Stimulated activated CD8-positive, alpha-beta memory T cell treated with anti-CD3 and anti-CD28 coated beads, Interleukin-4, amount 100 ng/mL, for 4 hours (primary cell): Measurements from ENCODE around the gene EARS2.
"Not testable (repeated sequence)": the region's sequence is repeated elsewhere in the genome, so short reads cannot be mapped to it uniquely, and the experiment has no call there.

Experiments
- DNase-seq, 2 donors: peaks; one replicate each; pipeline ENCODE4 v3.0.0-alpha.2; 2020; ENCODE audit warnings: low read depth in 2 of 2, low spot score in 1 of 2

EARS2 gene

DNA sequence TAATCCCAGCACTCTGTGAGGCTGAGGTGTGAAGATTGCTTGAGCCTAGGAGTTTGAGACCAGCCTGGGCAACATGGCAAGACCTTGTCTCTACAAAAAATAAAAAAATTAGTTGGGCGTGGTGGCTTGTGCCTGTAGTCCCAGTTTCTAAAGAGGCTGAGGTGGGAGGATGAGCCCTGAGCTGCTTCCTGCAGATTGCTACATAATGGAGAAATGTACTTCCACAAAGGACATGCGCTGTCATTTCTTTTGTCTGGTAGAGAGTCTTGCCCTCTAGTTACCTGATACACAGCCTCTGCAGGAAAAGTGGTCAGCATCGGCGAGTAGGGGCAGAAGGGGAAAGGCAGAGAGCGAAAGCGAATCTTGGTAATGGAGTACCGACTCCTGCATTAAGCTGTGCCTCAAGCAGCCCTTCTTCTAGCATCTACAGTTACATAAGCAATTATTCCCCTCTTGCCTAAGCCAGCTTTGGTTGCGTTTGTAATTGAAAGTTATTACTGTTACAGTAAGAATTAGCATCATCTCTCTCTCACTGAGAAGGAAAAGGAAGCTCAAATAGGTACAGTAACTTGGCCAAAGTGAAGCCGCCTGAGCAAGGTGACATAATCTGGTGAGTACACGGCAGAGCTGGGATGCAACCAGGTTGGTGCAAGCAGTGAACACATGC, 28.4 kb downstream of the EARS2 start:
- DNase-seq: no peak

- no peak for DNase-seq
These were observed 29.0 kb downstream of the EARS2 start for GRCh38 chr16:23527961-23528643.

DNA sequence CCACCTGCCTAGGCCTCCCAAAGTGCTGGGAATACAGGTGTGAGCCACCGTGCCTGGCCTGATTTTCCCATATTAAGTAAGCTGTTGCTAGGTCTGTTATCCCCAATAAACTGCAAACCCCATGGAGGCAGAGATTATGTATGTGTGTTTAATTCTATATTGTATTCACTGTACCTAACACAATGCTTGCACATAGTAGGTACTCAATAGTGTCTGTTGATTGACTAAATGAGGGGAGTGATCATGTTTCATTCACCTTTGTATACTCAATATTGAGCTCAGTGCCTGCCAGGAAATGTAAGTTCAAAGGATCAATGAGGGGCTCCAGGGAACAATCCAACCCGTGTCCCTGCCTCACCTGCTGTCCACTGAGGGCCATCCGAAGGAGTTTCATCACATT, 32.3 kb downstream of the EARS2 start:
- no peak for DNase-seq

GRCh38 chr16:23523876-23524385, 33.2 kb downstream of the EARS2 start:
- DNase-seq: no peak

GRCh38 chr16:23523321-23523720, 33.8 kb downstream of the EARS2 start:
- no peak for DNase-seq

DNA sequence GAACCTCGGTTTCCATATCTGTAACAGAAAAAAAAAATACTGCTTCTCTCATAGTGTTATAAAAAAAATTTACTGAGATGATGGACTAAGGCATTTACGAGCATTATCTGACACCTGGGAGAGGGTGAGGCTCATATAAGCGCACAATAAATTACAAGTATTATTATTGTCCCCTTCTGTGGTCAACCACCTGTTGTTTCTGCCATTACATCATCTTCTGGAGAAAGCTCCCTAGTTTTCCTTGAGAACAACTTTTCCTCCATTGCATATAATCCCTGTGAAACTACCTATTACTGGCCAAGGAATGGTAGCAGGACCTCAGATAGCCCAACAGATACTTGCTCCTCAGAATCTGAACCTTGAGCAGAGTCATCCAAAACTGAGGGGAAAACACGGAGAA, 35.2 kb downstream of the EARS2 start:
- DNase-seq: no peak

DNA sequence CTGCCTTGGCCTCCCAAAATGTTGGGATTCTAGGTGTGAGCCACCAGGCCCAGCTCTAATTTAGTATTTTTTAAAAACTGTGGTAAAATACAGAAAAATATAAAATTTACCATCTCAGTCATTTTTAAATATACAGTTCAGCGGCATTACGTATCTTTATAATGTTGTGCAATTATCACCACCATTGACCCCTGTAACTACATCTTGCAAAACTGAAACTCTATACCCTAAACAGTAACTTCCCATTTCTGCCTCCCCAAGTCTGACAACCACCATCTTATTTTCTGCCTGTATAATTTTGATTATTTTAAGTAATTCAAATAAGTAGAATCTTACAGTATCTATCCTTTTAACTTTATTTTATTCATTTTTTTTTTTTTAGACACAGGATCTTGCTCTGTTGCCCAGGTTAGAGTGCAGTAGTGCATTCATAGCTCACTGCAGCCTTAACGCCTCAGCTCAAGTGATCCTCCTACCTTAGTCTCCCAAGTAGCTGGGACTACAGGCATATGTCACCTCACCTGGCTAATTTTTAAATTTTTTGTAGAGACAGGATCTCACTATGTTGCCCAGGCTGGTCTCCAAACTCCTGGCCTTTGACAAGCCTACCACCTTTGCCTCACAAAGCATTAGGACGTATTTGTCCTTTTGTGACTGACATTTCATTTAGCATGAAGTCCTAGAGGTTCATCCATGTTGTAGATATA, 36.0 kb downstream of the EARS2 start:
- no peak for DNase-seq

DNA sequence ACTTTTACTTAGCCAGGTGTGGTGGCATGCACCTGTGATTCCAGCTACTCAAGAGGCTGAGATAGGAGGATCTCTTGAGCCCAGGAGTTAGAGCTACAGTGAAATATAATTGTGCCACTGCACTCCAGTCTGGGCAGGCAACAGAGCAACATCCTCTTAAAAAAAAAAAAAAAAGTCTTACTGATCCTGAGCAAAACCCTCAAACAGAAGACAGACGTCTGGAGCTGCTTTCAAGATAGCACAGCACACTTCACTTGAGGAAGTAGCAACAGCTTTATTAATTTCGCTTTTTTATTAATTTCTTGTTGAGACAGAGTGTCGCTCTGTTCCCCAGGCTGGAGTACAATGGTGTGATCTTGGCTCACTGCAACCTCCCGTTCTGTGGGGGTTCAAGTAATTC, 36.6 kb downstream of the EARS2 start:
- no peak for DNase-seq

GRCh38 chr16:23519282-23519681, 37.9 kb downstream of the EARS2 start:
- DNase-seq: no peak

GRCh38 chr16:23518435-23518891, 38.7 kb downstream of the EARS2 start:
- no peak for DNase-seq

DNA sequence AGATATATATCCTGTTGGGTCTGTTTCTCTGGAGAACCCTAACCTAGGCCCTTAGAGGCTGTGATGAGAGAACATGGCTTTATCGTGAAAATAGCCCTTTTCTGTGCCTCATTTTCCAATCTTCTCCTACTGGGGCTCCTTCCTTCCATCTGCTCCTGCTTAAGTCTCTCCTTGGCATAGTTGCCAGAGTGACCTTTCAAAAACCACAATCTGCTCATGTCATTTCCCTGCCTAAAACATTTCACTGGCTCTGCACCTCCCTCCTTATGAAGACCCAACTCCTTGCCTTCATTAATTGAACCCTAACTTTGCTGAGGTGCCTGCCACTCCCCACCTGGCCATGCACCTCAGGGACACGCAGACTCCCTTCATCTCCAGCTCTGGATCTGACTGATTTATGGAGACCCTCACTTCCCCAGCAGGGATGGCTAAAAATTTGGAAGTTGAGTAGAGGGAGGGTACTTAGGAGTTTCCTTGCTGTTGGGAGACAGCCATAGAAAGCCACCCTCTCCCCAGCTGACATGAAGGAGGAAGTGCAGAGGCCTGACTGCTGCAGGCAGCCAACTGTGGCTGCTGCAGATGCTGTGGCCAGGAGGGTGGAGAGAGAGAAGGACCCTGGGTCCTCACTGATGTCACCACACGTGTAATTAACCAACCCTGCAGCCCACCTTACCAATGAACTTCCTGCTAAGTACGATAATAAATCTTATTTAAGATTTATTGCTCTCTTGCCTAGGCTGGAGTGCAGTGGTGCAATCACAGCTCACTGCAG, 40.6 kb downstream of the EARS2 start:
- no peak for DNase-seq

GRCh38 chr16:23515881-23516280, 41.3 kb downstream of the EARS2 start:
- DNase-seq: no peak

GRCh38 chr16:23514381-23515152, 42.6 kb downstream of the EARS2 start:
- DNase-seq: no peak

- DNase-seq: no peak
These were observed 44.9 kb downstream of the EARS2 start for GRCh38 chr16:23512168-23512695.

GRCh38 chr16:23511731-23512130, 45.4 kb downstream of the EARS2 start:
- no peak for DNase-seq

DNA sequence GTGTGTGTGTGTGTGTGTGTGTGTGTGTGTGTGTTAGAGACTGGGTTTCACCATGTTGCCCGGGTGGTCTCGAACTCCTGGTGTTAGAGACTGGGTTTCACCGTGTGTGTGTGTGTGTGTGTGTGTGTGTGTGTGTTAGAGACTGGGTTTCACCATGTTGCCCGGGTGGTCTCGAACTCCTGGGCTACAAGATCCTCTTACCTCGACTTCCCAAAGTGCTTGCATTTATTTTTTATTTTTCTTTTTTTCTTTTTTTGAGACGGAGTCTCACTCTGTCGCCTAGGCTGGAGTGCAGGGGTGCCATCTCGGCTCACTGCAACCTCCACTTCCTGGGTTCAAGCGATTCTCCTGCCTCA, 46.3 kb downstream of the EARS2 start:
- not testable (repeated sequence) for DNase-seq

DNA sequence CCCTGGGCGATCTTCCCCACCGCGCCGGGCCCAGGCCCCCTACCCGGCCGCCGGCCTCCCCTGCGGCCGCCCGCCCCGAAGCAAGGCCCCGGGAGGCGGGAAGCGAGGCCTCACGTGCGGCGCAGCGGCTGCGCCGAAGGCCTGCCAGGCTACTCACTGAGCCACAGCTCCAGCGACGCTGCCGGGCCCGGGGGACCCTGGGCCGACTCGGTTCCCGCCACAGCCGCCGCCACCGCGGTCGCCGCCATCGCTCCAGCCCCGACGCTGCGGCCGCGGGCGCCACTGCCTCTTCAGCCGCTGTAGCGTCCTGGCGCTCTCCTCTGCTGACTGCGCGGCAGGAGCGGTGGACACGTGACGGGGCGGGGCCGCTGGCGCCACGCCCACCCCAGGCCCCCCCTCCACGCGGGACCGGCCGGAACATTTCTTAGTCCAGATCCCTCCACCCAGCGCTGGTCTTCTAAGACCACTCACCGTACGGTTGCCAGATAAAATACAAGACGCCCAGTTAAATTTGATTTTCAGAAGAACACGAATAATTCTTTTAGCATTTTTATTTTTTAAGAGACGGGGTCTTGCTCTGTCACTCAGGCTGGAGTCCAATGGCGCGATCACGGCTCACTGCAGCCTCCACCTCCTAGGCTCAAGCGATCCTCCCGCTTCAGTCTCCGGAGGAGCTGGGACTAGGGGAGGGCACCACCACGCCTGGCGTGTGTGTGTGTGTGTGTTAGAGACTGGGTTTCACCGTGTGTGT, 46.8 kb downstream of the EARS2 start, which contains the start of gene GGA2:
GGA2 (minus strand) TSS at position 331 of the 751 bp plus-strand sequence; CDS start at position 248, 83 bp downstream.
- peak; percentile 48 to 63 for DNase-seq

DNA sequence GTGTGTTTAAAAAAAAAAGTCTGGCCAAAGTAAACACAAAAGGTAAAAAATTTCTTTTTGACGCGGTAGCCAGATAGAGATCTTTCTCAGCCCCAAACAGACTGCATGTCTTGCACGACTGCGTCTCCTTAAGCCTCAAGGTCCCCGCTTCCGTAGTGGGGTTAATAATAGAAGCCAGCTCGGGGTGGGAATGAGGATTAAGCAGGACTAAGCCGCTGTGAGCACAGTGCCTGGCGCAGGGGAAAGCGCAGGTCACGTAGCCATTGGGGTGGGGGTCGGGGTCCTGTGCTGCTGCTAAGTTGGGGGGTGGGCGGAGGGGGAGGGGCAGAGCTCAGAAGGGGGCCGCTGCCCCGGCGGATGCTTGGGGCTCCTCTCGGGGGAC, 47.4 kb downstream of the EARS2 start:
- DNase-seq: no peak

DNA sequence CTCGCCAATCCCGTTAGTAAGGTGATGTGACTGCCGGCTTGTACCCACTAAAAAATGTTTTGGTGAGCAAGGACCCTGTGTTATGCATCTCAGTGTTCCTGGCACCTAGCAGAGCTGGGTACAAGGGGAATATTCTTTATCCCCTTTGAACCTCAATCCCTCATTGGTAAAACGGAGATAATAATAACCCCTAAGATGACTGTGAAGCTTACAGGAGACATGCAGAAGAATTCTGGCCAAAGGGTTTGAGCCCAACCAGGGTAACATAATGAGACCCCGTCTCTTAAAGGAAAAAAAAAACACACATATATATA, 47.8 kb downstream of the EARS2 start:
- DNase-seq: no peak
